ENCODE data around the gene NOD2. TPM values are rescaled to one million over a fixed set of nuclear protein-coding genes. Genes with fewer than 3 reads are reported as not detected.

NOD2 gene
- total and polyA plus RNA-seq, 2 of the 13 experiments (the other 11 are each of a cell fraction or from before 2014, with no cell fraction given) = 0.27 to 0.81 TPM

DNA sequence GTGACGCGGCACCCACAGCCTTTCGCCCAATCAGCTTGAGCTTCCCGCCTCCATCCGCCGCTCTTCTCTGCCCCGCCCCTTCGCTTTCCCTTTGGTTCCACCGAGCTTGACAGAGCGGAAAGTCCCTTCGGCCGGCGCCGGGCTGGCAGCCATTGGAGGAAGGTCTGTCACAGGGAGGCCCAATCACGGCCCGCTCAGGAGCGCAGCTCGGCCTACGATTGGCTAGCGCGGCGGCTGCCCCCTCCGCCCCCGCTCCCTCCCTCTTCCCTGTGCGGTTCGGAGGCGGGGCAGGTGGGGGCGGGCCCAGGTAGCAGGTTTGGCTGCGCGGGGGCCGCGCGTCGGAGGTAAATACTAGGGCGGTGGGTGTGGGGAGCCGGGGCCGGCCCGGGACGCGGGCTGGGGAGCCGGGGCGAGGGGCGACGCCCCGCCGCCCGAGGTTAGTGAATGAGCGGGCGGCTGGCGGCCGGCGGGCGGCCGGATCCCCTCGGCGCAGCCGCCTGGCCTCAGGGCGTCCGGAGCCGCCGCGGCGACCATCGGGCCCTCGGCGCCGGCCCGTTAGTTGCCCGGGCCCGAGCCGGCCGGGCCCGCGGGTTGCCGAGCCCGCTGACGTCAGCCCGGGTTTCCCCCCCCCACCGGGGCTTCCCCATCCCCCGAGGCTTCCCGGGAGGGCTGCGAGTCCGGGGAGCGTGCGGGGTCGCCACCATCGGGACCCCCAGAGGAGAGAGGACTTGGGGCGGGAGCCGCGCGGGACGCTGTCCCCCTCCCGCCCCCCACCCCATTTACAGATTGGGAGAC, 48.6 kb downstream of the NOD2 start, which contains the start of gene CYLD:
Gene CYLD, plus strand, starts transcription at position 306 of the 795 bp plus-strand sequence. CDS start 7,613 bp downstream, outside the sequence.
- no TSS peak for BruUV-seq (replicated peaks)
- Histone ChIP-seq H2AFZ (ENCODE audit: low read length) (peak within 1 kb of the TSS; percentile 28), H4K20me1 (ENCODE audit: insufficient read depth, low read length) (no peaks in the 10 kb centered on the region), H3K79me2 (ENCODE audit: insufficient read depth, low read length) (no peaks in the 10 kb centered on the region), H3K4me3 (replicated peaks in 1 of 3; ENCODE audit: insufficient read depth in 1 of 3, low read depth in 2 of 3, low read length in 3 of 3) (peak within 1 kb of the TSS; percentile 77 to 94 (median 86)), H3K9me3 (ENCODE audit: low read length) (no peaks in the 10 kb centered on the region), H3K4me2 (ENCODE audit: low read depth, low read length) (peak within 1 kb of the TSS; percentile 88), H3K27ac (ENCODE audit: extremely low read length, insufficient read depth, low read length) (no peak within 1 kb of the TSS), H3K9ac (ENCODE audit: insufficient read depth, low read depth, low read length) (peak within 1 kb of the TSS; percentile 77), H3K4me1 (ENCODE audit: insufficient read depth, low read length) (peaks cover 19% of the 10 kb centered on the region), H3K27me3 (ENCODE audit: control insufficient read depth in 1 of 2, insufficient read depth in 2 of 2, low read length in 2 of 2) (0 out of 5 replicates have a peak, but pooled peaks cover 0 to 5% of the 10 kb centered on the region in 2 experiments), H3K36me3 (replicated peaks in 1 of 2; ENCODE audit: control insufficient read depth in 1 of 2, insufficient read depth in 2 of 2, low read length in 2 of 2) (no peaks in the 10 kb centered on the region)
- FAIRE-seq (peak; percentile 81), DNase-seq (ENCODE audit: low spot score) (peak; percentile 99), ATAC-seq (peak; percentile 98)
- intact Hi-C loops (cut with micrococcal nuclease; ENCODE audit: unreplicated experiment) = loop anchor here (1.0 to 5.0 kb wide), 3 partner anchors 23 to 75 kb away; no protein-coding TSS in a partner anchor
- ChIA-PET POLR2A (interaction anchor here (0.7 to 1.3 kb wide), 8 partner anchors 9 to 77 kb away, joined by 3 to 14 read pairs (median 4); no protein-coding TSS in a partner anchor), CTCF (ENCODE audit: low intra/inter-chr PET ratio, low total read pairs) (no interaction called here)
- 0% methylated on average over 28 of the region's 93 CpGs for WGBS (ENCODE audit: low lambda C conversion rate)
- in situ Hi-C loops (cut with HindIII; ENCODE audit: extremely low pct_ligation_motif_present, low pct_unique_long_range_greater_than_20kb) = no loop called here
- TF ChIP-seq ELF1 (CRISPR knock-in tag; IDR thresholded peaks at IDR 0.05) = peak; percentile 89
- TF ChIP-seq ATM (IDR thresholded peaks at IDR 0.05; ENCODE audit: borderline replicate concordance) = no peak
- TF ChIP-seq ZFP36L2 (CRISPR knock-in tag; IDR thresholded peaks at IDR 0.05) = no peak
- peak; percentile 98 for TF ChIP-seq SP5 (CRISPR knock-in tag; IDR thresholded peaks at IDR 0.05; ENCODE audit: borderline replicate concordance, low read depth)
- TF ChIP-seq, protein P1, sequence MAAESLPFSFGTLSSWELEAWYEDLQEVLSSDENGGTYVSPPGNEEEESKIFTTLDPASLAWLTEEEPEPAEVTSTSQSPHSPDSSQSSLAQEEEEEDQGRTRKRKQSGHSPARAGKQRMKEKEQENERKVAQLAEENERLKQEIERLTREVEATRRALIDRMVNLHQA (CRISPR knock-in tag; IDR thresholded peaks at IDR 0.05) = no peak
- no peak for TF ChIP-seq SIN3B (IDR thresholded peaks at IDR 0.05; ENCODE audit: low read length)
- TF ChIP-seq PTBP1 (IDR thresholded peaks at IDR 0.05; ENCODE audit: low read depth, low read length, poor library complexity, severe bottlenecking) = no peak
- no peak for TF ChIP-seq TP53 (CRISPR knock-in tag; conservative IDR thresholded peaks at IDR 0.05)
- TF ChIP-seq KAT7 (CRISPR knock-in tag; IDR thresholded peaks at IDR 0.05; ENCODE audit: borderline replicate concordance) = 0 out of 2 replicates have a peak, but pooled peaks have one; percentile 24
- TF ChIP-seq, protein P2, sequence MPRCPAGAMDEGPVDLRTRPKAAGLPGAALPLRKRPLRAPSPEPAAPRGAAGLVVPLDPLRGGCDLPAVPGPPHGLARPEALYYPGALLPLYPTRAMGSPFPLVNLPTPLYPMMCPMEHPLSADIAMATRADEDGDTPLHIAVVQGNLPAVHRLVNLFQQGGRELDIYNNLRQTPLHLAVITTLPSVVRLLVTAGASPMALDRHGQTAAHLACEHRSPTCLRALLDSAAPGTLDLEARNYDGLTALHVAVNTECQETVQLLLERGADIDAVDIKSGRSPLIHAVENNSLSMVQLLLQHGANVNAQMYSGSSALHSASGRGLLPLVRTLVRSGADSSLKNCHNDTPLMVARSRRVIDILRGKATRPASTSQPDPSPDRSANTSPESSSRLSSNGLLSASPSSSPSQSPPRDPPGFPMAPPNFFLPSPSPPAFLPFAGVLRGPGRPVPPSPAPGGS (CRISPR knock-in tag; IDR thresholded peaks at IDR 0.05) = peak; percentile 47; the same call in 1 of the 2 replicates
- no peak; the same call in 1 of the 2 replicates for TF ChIP-seq ZZZ3 (CRISPR knock-in tag; IDR thresholded peaks at IDR 0.05; ENCODE audit: borderline replicate concordance)
- TF ChIP-seq ADNP (CRISPR knock-in tag; IDR thresholded peaks at IDR 0.05) = no peak
- TF ChIP-seq ZNF317 (CRISPR knock-in tag; IDR thresholded peaks at IDR 0.05) = no peak
- 0 out of 2 replicates have a peak, but pooled peaks have one; percentile 10 for TF ChIP-seq CEBPG (CRISPR knock-in tag; IDR thresholded peaks at IDR 0.05)
- TF ChIP-seq ZNF441 (CRISPR knock-in tag; IDR thresholded peaks at IDR 0.05; ENCODE audit: borderline replicate concordance) = no peak
- TF ChIP-seq TBL1XR1 (IDR thresholded peaks at IDR 0.05; ENCODE audit: borderline replicate concordance, low read length, partially characterized antibody) = no peak
- TF ChIP-seq, protein P3, sequence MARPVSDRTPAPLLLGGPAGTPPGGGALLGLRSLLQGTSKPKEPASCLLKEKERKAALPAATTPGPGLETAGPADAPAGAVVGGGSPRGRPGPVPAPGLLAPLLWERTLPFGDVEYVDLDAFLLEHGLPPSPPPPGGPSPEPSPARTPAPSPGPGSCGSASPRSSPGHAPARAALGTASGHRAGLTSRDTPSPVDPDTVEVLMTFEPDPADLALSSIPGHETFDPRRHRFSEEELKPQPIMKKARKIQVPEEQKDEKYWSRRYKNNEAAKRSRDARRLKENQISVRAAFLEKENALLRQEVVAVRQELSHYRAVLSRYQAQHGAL (CRISPR knock-in tag; IDR thresholded peaks at IDR 0.05; ENCODE audit: not compliant biosample characterization) = no peak
- TF ChIP-seq ZFP41 (CRISPR knock-in tag; IDR thresholded peaks at IDR 0.05; ENCODE audit: borderline replicate concordance) = no peak
- no peak for TF ChIP-seq ZFP37 (CRISPR knock-in tag; IDR thresholded peaks at IDR 0.05; ENCODE audit: borderline replicate concordance)
- no peak for TF ChIP-seq RXRA (CRISPR knock-in tag; IDR thresholded peaks at IDR 0.05)
- TF ChIP-seq RARA (CRISPR knock-in tag; IDR thresholded peaks at IDR 0.05) = no peak
- TF ChIP-seq CC2D1A (CRISPR knock-in tag; IDR thresholded peaks at IDR 0.05) = no peak
- no peak for TF ChIP-seq NR1H2 (CRISPR knock-in tag; IDR thresholded peaks at IDR 0.05; ENCODE audit: borderline replicate concordance, low read depth)
- TF ChIP-seq HES4 (CRISPR knock-in tag; IDR thresholded peaks at IDR 0.05; ENCODE audit: borderline replicate concordance) = no peak

Measured in HepG2 (cell line).